HG03064 (cell line): Measurements from ENCODE around the gene YIPF6.
"Not testable (repeated sequence)": the region's sequence is repeated elsewhere in the genome, so short reads cannot be mapped to it uniquely, and the experiment has no call there.

ENCODE experiments used
- ATAC-seq: cut with Tn5 transposase; IDR thresholded peaks from one replicate; pipeline ENCODE4 v1.9.1; 2021; ENCODE audit warnings: low read depth; ENCODE audit not compliant: unreplicated experiment

YIPF6 gene

DNA sequence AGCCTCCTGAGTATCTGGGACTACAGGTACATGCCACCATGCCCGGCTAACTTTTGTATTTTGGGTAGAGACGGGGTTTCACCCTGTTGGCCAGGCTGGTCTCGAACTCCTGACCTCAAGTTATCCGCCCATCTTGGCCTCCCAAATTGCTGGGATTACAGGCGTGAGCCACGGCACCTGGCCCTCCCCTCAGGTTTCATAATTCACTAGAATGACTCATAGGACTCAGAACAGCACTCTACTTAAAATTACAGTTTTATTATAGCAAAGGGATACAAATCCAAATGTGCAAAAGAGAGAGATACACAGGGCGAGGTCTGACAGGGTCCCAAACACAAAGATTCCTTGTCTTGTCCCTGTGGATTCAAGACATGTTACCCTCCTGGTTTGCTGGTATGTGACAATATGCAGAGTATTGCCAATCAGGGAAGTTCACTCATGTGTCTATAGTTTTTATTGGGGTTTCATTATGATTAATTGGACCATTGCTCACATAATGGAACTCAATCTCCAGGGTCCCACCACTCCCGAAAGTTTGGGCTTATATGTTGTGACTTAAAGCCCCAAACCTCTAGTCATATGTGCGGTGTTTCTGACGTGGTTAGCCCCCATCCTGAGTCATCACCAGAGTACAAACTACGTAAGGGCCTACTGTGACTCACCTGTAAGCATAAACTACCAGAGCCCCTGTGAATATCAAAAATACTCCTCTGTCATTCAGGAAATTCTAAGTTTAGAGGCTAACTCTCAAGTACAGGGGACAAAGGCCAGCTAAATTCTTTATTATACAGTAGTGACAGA lies 5.2 kb downstream of the YIPF6 start:
- no peak for ATAC-seq

DNA sequence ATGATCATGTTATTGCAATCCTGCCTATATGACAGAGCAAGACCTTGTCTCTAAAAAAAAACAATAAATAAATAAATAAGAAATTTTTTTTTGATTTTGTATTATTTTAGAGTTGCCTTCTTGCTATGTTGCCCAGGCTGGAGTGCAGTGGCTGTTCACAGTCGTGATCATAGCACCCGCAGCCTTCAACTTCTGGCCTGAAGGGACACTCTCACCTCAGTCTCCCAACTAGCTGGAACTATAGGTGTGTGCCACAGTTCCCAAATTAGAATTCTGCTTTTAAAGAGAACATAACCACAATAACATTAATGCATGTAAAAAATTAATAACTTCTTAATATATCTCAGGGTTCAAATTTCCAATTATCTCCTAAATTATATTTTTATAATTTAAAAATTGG lies 7.8 kb downstream of the YIPF6 start:
- no peak for ATAC-seq

DNA sequence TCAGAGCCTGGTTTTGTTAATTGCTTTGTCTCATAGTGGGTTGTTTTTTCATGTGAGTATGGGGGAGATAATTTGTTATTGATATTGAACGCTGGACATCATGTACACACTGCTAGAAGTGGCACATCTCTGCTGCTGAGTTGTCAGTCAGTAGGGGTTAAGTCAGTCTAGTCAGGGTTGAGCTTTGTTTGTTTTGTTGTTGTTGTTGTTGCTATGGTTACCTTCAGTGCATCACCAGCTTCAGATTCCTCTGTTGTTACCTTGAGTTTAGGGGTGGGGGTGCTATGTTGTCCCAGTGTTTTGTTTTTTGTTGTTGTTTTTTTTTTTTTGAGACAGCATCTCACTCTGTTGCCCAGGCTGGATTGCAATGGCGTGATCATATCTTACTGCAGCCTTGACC lies 9.9 kb downstream of the YIPF6 start:
- no peak for ATAC-seq

DNA sequence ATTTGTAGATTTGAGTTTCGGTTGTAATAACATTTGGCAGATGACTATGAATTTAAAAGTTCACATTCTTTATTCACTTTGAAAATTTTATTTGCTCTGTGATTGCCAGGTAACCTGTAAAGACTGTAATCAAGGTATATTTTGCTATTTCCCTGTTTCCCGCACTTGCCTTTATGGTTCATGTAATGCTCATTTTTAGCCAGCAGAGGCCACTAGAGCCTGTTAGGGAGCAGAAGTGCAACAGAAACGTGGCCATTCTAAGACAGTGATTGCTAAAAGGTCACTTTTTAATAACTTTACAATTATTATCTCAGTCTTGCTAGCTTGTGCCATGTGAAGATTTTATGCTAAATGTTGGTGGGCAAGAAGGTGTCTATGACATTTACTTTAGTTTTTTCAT lies 12.4 kb downstream of the YIPF6 start:
- ATAC-seq = peak; percentile 58

DNA sequence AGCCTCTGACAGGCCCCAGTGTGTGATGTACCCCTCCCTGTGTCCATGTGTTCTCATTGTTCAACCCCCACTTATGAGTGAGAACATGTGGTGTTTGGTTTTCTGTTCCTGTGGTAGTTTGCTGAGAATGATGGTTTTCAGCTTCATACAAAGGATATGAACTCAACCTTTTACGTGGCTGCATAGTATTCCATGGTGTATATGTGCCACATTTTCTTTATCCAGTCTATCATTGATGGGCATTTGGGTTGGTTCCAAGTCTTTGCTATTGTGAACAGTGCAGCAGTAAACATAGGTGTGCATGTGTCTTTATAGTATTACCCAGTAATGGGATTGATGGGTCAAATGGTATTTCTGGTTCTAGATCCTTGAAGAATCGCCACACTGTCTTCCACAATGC lies 25.8 kb downstream of the YIPF6 start:
- ATAC-seq = not testable (repeated sequence)

DNA sequence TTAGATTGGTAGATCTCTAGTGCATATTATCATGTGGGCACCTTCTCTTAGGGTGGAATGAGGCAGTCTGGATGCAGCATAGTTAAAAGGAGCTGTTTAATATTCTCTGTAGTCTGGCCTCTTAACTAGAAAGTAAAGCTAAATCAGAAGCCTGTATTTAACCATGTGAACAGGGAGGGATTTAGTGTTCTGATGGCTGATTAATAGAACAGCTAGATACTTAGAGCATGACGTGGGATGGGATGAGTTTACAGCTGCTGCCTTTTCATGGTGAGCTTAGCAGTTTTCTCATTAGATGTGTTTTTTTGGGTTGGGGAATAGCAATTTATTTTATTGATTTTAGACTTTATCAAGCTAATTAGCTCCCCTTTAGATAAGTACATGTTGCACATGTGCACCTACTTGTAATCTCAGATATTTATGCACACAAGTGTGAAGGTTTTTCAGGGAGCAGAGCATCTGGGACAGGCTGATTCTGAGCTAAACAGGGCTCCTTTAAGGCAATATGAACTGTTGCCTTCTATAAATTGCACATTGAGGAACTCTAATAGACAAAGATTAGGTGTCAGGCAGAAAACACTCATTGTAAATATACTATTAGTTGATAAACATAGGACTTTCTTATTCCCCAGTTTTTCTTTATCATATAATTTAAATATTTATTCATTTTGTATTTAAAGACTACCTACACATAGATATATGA lies 34.1 kb downstream of the YIPF6 start:
- no peak for ATAC-seq

DNA sequence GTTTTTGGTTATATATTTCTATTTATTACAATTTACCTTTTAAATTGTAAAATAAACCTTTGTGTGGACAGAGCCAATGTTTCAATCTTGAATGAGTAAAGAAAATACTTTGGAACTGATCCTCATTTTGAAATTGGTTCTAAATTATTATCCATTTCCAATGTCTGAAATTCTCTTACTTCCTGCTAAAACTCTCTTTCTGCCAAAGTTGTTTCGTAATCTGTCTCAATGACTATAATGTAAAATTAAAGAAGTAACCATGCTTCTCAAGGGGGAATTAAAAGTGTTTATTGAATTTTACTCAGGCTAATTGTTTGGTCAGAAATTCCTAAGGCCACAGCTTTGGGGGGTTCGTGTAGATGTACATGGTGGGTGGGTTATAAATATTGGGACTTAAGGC lies 34.8 kb downstream of the YIPF6 start:
- ATAC-seq = no peak

DNA sequence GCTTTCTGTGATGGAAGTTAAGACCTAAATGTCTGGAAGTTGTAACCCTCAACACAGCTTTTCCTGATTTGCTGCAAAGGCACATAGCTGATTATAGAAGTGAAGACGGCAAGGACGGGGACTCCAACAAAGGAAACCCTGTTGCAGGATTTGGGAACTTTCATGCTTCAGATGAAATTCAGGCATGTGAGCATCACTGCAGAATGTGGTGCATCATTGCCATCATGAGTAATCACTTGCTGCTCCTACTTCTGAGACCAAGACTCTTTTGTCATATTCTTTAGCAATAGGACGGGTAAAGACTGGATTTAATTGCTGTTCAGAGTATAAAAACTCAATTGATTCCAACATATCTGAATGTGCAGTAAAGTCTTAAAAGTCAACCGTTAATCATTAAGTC lies 35.8 kb downstream of the YIPF6 start:
- ATAC-seq = no peak

DNA sequence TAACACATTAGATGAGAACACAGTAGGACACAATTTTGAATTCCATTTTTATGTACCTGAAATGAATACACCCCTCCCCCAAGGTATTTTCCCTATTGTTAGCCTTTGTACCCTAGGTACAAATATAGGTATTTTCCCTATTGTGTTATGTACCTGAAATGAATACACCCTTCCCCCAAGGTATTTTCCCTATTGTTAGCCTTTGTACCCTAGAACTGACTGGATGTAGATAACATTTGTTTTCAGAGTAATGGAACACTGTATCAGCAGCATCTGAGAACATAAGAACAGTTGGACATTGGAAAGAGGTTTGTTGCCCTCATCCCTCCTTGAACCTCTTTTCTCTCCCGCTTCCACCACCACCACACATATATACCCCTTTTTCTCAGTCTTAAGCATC lies 37.6 kb downstream of the YIPF6 start:
- no peak for ATAC-seq

DNA sequence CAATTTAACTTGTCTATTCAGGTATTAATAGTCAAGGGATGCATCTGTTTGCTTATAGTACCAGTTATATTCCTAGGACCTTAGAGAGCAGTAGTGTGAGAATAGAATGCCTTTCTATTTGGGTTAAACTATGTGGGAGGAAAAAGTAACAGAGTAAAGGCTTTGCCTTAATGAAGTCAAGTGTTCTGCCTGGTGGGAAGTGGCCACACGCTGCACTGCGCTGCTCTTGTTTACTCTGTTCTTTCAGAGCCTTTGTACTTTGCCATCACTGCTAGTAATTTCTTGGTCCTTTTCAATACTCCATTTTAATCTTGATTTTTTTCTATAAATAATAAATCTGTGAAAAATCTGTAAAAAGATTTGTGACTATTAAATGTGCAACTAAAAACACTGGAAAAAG lies 38.0 kb downstream of the YIPF6 start:
- ATAC-seq = no peak

DNA sequence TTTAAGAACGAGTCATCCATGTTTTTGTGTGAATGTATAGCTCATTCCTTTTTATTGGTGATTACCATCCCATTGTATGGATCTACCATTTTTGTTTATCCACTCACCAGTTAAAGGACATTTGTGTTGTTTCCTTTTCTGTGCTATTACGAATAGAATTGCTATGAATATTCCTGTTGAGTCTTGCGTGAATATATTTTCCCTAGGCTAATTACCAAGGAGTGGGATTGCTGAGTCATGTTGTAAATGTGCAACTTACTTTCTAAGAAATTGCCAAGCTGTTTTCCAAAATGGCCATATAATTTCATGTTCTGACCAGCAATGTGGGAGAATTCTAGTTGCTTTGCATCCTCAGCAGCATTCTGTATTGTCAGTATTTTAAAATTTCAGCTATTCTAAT lies 51.3 kb downstream of the YIPF6 start:
- no peak for ATAC-seq

DNA sequence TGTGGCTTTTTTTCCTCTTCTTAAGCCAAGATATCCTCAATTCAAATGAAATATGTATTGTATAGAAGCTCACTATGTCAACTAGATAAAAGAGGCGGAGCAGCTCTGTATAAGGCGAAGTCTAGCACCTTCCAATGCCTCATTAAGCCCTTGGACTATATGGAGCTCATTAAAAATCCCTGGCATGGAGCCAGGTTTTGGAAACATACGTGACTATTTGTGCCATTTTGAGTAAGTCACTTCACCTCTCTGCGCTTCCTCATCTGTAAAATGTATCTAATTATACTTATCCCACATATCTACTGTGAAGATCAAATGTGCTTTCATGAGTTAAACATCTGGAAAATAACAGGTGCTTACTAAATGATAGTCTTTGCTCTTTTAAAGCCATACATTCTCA lies 57.2 kb downstream of the YIPF6 start:
- ATAC-seq = no peak

DNA sequence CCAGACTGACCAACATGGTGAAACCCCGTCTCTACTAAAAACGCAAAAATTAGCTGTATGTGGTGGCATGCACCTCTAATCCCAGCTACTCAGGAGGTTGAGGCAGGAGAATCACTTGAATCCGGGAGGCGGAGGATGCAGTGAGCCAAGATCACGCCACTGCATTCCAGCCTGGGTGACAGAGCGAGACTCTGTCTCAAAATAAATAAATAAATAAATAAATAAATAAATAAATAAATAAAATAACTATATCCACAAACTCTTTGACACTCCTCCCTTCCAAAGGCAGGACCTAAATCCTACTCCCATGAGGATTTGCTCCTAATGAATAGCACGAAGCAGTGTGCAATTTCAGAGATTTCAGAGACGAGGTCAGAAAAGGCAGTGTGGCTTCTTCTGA lies 58.3 kb downstream of the YIPF6 start:
- not testable (repeated sequence) for ATAC-seq

DNA sequence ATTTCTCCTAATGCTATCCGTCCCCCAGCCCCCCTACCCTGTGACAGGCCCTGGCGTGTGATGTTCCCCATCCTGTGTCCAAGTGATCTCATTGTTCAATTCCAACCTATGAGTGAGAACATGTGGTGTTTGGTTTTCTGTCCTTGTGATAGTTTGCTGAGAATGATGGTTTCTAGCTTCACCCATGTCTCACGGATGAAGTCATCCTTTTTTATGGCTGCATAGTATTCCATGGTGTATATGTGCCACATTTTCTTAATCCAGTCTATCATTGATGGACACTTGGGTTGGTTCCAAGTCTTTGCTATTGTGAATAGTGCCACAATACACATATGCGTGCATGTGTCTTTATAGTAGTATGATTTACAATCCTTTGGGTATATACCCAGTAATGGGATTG lies 61.1 kb downstream of the YIPF6 start:
- not testable (repeated sequence) for ATAC-seq

DNA sequence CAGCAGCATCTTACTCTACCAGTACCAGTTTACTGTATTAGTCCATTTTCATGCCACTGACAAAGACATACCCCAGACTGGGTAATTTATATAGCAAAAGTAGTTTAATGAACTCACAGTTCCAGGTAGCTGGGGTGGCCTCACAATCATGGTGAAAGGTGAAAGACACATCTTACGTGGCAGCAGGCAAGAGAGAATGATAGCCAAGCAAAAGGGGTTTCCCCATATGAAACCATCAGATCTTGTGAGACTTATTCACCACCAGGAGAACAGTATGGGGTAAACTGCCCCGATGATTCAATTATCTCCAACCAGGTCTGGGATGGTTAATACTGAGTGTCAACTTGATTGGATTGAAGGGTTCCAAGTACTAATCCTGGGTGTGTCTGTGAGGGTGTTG lies 69.3 kb downstream of the YIPF6 start:
- ATAC-seq = no peak

DNA sequence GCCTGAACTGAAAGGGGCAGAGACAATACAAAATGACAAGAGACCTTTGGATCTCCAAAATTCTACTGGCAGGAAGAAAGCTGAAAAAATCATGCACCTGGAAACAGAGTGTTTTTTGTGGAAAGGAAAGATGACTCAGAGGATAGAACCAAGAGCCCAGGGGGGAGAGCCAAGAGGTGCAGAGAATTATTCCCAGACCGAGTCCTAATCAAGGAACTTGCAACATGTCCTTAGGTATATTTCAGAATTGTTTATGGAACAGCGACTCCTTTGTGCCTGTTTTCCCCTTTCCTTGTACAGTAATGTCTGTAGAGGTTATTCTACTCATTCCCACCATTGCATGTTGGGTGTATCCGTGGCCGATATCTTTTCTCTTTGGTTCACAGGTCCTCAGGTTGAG lies 71.7 kb downstream of the YIPF6 start:
- ATAC-seq = no peak

DNA sequence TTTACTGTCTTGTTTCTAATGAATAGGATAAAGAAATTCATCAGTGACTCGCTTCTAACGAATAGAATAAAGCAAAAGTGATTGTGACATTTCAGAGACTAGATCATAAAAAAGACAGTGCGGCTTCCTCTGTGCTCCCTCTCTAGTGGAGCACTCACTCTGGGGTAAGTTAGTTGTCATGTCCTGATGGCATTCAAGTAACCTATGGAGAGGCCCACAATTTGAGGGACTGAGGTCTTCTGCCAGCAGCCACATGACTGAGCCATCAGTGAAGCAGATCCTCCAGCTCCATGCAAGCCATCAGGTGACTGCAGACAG lies 72.4 kb downstream of the YIPF6 start:
- no peak for ATAC-seq

DNA sequence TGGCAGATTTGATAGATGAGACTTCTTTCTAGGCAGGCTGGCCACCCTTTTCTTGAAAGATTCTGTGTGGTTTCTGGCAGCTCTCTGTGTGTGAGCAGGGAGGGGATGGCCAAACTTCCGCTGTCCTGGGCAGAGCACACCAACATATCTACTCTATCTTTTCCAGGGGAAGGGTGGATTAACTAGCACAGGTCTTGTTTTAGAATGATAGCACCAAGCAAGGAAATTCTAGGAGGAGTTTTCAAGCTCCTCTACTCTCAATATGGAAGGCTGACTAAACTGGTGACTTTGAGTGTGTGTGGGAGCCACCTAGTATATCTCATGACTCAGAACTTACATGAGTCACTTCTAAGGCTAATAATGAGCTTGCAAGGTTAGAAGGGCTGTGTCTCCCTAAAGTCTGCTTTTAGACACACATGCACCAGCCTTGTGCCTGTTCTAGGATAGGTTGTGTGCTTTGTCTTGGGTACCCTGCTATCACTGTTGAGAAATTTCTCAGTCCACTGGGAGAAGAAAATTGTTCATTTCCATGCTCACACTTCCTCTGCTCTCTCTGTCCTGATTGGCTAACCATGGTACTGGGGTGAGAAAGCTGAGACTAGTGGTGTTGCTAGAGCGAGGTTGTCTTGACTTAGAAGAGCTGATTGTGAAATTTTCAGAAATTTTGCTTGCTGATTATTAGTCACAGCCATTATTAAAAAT lies 72.9 kb downstream of the YIPF6 start:
- peak; percentile 92 for ATAC-seq

DNA sequence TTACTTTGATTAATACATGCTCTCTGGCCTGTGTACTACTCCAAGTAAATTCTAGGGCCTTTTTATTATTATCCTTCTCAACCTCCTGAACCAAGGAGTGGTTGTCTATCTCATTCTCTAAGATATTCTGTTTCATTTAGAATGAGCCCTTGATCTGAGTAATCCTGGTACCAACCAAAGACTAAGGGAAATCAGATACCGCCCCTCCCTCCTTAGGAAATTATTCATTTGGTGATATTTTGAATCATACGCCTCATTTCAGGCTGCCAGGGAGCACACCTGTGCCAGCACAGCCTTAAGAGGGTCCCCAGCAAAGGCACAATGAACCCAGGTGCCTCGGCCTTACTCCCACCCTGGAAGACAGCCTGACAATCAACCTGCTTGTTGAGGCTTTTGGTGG lies 75.4 kb downstream of the YIPF6 start:
- no peak for ATAC-seq

DNA sequence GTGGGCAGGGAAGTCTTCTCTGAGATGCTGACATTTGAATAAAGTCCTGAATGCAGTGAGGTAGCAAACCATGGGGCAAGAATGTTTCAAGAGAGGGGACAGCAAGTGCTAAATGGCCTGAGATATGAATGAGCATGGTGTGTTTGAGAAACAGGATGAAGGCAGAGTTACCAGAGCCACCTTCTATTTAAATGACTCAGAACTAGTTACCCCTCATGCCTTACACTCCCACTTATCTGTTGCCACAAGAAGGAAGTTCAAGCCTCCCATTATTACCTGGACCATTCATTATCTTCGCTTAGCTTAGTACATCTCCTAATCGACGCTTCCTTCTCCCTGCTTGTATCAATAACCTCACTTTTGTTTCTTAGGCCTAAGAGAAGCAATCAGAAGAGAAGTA lies 81.0 kb downstream of the YIPF6 start:
- ATAC-seq = no peak

DNA sequence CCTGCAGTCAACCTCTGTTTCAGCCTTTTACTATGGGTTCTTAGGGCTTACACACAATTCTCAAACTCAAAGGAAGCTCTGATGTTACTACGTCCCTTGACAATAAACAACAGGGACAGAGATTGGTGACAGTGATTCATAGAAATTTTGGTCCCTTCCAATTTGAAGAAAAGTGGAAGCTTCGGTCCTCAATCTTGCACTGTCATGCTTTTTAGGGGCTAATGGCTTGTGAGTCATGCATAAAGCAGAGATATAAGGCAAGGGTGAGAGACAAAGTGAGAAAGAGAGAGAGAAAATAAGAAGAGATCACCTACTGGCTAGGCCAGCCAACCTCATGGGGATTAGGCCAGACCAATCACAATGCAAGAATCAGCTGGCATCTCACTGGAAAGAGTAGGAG lies 85.4 kb downstream of the YIPF6 start:
- ATAC-seq = no peak
